ENCODE results near the gene HECW1.

HECW1 gene

DNA sequence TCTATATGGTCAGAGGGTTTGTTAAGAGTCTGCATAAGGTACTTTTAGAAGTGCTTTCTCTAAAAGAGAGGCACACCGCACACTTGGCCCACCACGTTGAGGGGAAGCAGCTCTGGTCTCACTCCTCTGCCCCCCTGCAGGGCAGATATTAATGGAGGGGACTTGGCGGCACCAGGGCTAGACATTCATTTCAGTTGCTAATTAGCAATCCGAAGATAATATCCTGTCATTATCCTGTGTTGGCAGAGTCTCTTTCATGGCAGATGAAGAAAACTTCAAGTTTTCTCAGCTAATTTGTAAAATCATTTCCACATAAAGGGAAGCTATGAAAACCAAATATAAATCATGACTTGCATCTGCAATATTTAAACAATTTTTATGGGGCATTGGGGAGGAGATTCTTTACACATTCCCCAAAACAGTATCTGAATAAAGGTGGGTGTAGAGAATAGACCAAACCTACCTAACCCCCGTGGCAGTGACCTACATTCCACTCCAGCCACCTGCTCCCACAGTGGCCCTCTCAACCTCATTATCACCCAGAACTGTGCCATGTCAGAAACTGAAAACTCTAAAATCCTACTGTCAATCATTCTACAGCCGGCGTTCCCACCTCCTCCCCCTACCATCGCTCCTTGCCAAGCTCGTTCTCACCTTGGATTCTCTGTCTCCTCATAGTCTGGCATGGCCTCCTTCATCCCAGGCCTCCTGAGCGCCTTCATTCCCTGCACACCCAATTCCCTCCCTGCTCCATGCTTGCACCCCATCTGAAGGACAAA lies 416.3 kb downstream of the HECW1 start:
- Mint-ChIP-seq H3K27me3 (no peaks in the 10 kb centered on the region), H3K9me3 (no peaks in the 10 kb centered on the region), H3K4me1 (ENCODE audit: low read depth) (no peaks in the 10 kb centered on the region), H3K4me3 (no peak overlapping the region), H3K27ac (no peak overlapping the region), H3K36me3 (ENCODE audit: low read depth) (no peaks in the 10 kb centered on the region)

DNA sequence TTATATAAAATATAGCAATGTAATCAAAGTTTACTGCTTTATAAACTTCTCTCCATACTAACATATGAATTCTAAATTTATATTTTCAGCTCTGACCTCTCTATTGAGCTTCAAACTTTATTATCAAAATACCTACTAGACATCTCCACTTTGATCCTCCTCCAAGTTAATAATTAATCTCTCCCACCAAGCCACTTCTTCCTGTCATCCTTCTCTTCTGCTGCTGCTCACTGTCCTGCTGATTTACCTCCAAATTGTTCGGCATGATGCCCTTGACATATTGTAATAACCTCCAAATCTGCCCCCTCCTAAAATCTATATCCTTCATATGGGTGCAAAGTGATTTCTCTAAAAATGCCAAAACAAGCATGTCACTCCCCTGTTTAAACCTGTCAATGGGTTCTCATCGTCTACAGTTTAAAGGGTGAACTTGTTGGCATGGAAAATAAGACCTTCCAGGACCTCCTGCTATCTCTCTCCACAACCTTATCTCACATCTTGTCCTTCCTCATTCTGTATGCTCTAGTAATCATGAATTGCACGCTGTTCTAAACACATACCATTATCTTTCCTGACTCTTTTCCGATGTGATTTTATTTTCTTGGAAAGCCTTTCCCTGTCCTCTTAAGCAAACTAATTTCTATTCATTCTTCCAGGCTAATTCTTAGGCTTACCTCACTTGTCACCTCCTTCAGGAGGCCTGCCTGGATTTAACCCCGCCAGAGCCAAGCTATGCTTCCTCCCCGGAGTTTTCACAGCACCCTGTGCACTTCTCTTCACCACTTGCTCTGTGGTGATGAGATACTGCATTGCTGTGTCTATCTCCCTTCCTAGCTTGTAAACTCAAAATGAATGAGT lies 418.3 kb downstream of the HECW1 start:
- Mint-ChIP-seq H3K36me3 (ENCODE audit: low read depth) (no peaks in the 10 kb centered on the region), H3K4me3 (no peak overlapping the region)

DNA sequence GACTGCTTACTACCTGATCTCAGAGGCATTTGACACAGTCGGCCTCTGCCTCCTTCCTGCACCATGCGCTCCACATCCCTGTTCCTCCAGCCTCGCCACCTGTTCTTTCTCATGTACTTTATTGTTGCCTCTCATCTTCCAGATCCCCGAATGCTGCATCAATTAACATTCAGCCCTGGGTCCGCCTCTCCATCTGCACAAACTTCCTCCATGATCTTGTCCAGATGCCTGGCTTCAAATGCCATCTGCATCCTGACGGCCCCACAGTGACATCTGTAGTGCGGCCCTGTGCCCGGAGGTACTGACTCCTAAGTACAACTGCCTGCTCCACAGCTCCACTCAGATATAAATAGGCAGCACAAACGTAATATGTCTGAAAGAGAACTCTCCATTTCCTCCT lies 419.3 kb downstream of the HECW1 start:
- Mint-ChIP-seq H3K4me3 (no peak overlapping the region), H3K36me3 (ENCODE audit: low read depth) (no peaks in the 10 kb centered on the region), H3K4me1 (ENCODE audit: low read depth) (no peaks in the 10 kb centered on the region), H3K27me3 (no peaks in the 10 kb centered on the region), H3K9me3 (no peaks in the 10 kb centered on the region), H3K27ac (no peak overlapping the region)

More for the DNA sequence above, 418.3 kb downstream of the HECW1 start:
- H3K27me3 Mint-ChIP-seq = no peaks in the 10 kb centered on the region
- no peaks in the 10 kb centered on the region for H3K4me1 Mint-ChIP-seq (ENCODE audit: low read depth)
- H3K9me3 Mint-ChIP-seq = no peaks in the 10 kb centered on the region
- no peak overlapping the region for H3K27ac Mint-ChIP-seq

DNA sequence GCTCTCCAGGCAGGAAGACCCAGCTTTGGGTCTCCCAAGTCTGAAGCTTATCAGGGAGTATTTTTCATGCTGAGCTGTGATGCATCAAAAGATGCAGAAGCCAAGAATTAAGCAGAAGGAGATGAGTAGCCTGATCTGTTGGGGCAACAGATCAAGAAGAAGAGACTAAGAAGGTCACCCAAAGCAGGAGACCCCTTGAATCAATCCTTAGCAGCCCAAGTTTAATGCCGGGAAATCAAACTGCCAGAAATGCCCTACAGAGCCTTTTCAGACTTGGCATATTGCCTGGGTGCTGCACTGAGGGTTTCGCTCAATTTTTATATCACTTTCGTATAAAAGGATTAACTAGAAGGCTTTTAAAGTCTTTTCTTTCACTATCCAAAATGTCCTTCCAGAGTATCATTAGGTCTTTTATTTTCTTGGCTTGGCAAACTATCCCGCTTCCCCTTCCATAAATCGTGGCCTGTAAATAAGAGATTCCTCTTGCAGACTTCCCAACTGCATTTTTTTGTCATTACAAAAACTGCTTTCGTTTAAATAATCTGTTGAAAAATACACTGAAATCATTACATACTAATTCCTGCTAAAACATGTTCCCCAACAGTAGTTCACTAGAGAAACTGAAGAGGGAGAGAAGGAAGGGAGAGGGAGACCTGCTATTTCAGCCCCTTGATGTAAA lies 421.5 kb downstream of the HECW1 start:
- no peaks in the 10 kb centered on the region for H3K4me1 Mint-ChIP-seq (ENCODE audit: low read depth)
- no peak overlapping the region for H3K4me3 Mint-ChIP-seq
- no peaks in the 10 kb centered on the region for H3K27me3 Mint-ChIP-seq
- H3K36me3 Mint-ChIP-seq (ENCODE audit: low read depth) = no peaks in the 10 kb centered on the region
- H3K9me3 Mint-ChIP-seq = no peaks in the 10 kb centered on the region
- H3K27ac Mint-ChIP-seq = no peak overlapping the region

DNA sequence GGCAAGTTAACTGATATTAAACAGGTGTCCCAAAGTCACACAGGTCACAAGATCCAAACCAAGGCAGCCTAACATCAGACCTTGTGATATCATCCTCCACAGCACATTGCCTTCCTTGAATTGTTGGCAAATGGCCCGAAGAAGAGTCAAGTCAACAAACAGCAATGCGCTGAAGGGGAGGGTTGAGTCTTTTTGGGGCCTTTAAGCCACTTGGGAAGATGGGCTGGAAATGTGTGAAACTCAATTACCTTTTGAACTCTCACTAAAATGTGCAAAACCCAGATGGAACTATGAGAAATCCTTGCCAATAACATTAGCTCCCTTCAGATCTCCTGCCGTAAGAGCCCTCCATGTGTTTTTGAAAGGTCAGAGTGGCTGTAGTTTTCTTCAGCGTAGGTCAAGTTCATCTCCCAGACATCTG lies 422.6 kb downstream of the HECW1 start:
- H3K4me1 Mint-ChIP-seq (ENCODE audit: low read depth) = no peaks in the 10 kb centered on the region
- no peaks in the 10 kb centered on the region for H3K36me3 Mint-ChIP-seq (ENCODE audit: low read depth)
- no peak overlapping the region for H3K27ac Mint-ChIP-seq
- H3K27me3 Mint-ChIP-seq = no peaks in the 10 kb centered on the region
- no peaks in the 10 kb centered on the region for H3K9me3 Mint-ChIP-seq
- no peak overlapping the region for H3K4me3 Mint-ChIP-seq

DNA sequence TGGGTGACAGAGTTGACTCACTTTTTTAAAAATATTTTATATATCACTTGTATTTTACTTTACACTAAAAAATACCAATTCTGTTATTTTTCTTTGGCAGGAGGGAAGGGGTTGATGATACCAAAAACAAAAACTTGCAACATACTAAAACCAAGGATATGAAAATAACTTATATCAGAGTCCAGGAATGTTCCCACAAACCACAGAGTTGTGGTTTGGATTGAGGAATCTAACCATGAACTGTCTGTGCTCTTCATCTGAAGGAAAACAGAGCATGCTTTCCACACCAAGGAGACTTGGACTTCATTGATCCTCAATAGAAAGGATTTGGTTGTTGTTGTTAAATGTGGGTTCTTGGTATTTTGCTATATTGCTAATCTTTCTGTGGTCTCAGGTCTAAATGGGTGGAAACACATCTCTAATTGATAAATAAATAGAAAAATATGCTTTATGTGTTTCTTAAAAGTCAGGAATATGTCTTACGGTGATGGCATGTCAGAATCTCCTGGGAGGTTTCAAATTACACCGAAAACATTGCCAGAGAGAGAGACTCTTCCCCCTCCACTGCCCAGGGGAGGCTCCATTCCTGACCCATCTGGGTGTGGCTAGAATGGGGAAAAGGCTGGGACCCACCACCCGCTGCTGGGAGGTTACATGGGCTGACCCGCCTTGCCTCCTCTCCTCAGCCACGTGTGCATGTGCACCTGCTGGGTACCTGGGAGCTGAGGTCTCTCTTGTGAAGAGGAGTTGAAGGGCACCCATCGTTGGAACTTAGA lies 423.6 kb downstream of the HECW1 start:
- Mint-ChIP-seq H3K4me3 (no peak overlapping the region), H3K27me3 (no peaks in the 10 kb centered on the region), H3K9me3 (no peaks in the 10 kb centered on the region), H3K27ac (no peak overlapping the region), H3K4me1 (ENCODE audit: low read depth) (no peaks in the 10 kb centered on the region), H3K36me3 (ENCODE audit: low read depth) (no peaks in the 10 kb centered on the region)

DNA sequence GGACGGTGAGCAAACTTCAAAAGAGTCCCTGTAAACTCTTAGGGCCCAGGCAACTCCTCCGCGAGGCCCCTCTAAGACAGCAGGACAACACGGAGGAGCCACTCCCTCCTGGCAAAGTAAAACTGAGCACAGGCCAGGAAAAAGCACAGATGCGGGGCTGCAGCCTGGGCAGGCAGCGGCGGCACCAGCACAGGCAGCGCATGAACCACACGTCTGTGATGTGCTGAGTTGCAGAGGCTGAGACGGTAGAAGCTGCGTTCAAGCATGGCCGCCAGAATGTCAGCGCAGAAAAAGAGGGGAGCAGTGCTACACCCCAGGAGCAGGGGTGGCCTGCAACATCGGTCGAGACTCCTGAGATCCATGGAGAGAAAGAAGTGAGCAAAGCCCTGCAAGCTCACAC lies 424.3 kb downstream of the HECW1 start:
- Mint-ChIP-seq H3K4me3 (no peak overlapping the region), H3K4me1 (ENCODE audit: low read depth) (no peaks in the 10 kb centered on the region)

DNA sequence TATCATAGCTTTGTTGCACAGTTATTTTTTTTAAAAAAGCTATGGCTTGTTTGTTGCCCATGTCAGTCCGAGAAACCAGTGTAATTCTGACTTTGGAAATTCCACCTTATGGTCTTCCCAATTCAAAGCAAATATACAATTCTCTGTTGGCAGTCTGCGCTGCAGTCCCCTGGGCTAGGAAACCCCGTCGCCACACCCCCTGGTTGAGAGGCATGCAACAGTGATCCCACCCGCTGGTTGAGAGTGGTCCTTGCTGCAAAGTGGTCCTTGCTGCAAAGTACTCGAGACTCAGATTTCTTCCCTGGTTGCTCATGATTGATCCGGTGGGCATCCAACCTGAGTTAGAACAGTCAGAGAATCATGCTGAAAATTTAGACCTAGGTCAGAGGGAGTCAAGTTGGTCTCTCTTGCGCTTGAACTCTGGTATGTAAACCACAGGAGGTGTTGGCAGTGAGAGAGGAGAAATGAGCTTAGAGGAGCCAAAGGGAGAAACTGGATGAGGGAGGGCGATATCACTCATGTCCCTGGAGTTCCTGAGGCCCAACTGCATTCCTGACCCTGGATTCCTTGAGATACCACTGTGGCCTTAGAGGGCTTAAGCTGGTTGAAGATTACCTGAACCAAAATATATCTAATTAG lies 425.4 kb downstream of the HECW1 start:
- no peak overlapping the region for H3K4me3 Mint-ChIP-seq

More for the DNA sequence above, 424.3 kb downstream of the HECW1 start:
- Mint-ChIP-seq H3K36me3 (ENCODE audit: low read depth) (no peaks in the 10 kb centered on the region), H3K9me3 (no peaks in the 10 kb centered on the region), H3K27me3 (no peaks in the 10 kb centered on the region), H3K27ac (no peak overlapping the region)

DNA sequence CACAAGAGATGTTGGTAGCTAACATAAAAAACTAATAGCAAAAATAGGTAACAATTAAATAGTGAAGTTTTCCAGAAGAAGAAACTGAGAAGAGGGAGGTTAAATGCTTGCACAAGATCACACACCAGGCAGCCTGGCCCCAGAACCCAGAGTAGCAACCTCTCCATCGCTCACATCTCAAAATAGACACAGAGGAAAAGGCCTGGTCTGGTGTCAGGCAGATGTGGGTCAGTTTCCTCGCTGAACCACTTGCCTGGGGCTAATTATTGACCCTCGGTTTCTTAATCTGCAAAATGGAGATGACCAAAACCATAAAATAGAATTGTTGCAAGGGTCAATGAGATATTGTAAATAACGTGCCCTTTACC lies 425.9 kb downstream of the HECW1 start:
- Mint-ChIP-seq H3K27ac (no peak overlapping the region), H3K4me1 (ENCODE audit: low read depth) (no peaks in the 10 kb centered on the region), H3K4me3 (no peak overlapping the region), H3K36me3 (ENCODE audit: low read depth) (no peaks in the 10 kb centered on the region), H3K9me3 (no peaks in the 10 kb centered on the region), H3K27me3 (no peaks in the 10 kb centered on the region)

More for the DNA sequence above, 425.4 kb downstream of the HECW1 start:
- no peaks in the 10 kb centered on the region for H3K27me3 Mint-ChIP-seq
- no peak overlapping the region for H3K27ac Mint-ChIP-seq
- H3K36me3 Mint-ChIP-seq (ENCODE audit: low read depth) = no peaks in the 10 kb centered on the region
- H3K4me1 Mint-ChIP-seq (ENCODE audit: low read depth) = no peaks in the 10 kb centered on the region
- H3K9me3 Mint-ChIP-seq = no peaks in the 10 kb centered on the region

DNA sequence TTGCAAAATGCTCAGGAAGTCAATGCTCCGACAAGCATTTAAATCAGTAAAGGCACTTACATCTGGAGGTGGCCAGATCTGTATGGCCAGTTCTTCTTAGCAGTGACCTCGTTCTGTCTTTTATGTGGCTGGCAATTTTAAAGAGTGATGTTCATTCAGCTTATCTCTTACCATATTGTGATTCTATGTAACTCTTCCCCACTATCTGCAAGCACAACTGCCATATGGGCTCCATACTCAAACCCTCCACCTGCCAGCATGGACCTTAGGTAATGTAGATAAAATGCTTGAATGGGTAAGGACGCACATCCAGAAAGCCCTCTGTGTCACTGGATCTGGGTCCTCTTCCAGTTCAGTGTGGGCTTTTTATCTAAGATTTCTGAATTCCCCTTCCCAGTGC lies 428.0 kb downstream of the HECW1 start:
- Mint-ChIP-seq H3K36me3 (ENCODE audit: low read depth) (no peaks in the 10 kb centered on the region), H3K27me3 (peaks cover 5% of the 10 kb centered on the region)

DNA sequence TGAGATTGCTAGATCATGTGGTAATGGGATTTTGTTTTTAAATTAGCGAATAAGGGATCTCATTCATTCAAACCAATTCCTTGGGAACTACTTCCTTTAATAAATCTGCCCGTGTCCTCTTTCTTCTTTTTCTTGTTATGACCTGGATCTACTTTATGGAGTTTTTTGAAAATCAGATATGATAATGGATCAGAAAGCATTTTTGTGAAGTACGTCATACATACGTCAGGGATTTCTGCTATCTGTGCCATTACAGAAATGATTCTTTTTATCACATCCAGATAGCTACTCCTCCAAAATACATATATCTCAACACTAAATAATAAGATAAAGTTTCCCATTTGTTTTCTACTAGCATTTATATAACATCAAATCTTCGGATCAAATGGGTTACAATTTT lies 430.3 kb downstream of the HECW1 start:
- Mint-ChIP-seq H3K9me3 (no peaks in the 10 kb centered on the region), H3K4me1 (ENCODE audit: low read depth) (no peaks in the 10 kb centered on the region), H3K27ac (no peak overlapping the region), H3K4me3 (no peak overlapping the region), H3K27me3 (peaks cover 15% of the 10 kb centered on the region), H3K36me3 (ENCODE audit: low read depth) (no peaks in the 10 kb centered on the region)

More for the DNA sequence above, 428.0 kb downstream of the HECW1 start:
- Mint-ChIP-seq H3K4me3 (no peak overlapping the region), H3K4me1 (ENCODE audit: low read depth) (no peaks in the 10 kb centered on the region), H3K27ac (no peak overlapping the region), H3K9me3 (no peaks in the 10 kb centered on the region)

DNA sequence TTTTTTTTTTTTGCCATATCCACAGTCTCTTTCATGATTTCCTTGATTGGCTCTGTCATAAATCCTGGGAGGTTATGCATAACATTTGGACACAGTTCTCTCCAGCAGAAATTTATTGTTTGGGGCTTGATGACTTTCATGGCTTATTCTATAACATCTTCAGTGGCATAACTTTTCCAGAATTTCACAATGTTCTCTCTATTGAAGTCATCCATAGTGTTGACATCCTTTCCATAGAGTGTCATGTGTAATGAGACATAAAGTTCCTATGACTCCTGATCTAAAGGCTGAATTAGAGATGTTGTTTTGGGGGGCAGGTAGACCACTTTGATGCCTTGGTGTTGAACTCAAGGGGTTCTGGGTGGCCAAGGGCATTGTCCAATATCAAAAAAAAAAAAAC lies 433.8 kb downstream of the HECW1 start:
- Mint-ChIP-seq H3K9me3 (no peaks in the 10 kb centered on the region), H3K36me3 (ENCODE audit: low read depth) (no peaks in the 10 kb centered on the region), H3K4me1 (ENCODE audit: low read depth) (no peaks in the 10 kb centered on the region), H3K27ac (no peak overlapping the region), H3K4me3 (no peak overlapping the region), H3K27me3 (peaks cover 15% of the 10 kb centered on the region)

DNA sequence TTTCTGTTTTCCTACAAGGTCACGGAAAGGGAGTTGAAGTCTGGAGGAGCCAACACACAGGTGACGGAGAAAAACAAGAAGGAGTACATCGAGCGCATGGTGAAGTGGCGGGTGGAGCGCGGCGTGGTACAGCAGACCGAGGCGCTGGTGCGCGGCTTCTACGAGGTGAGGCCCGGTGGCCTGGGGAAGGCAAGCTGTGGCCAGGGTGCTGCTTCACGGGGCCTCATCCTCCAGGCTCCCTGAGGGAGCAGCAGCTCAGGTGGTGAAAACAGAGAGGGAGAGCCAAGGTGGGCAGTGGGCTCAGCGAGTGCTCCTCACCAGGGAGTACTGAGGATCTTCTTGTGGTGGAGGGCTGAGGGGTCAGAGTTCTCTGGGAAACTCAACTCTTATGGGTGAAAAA lies 438.0 kb downstream of the HECW1 start:
- Mint-ChIP-seq H3K4me1 (ENCODE audit: low read depth) (peaks cover 15% of the 10 kb centered on the region), H3K27ac (no peak overlapping the region), H3K9me3 (no peaks in the 10 kb centered on the region), H3K36me3 (ENCODE audit: low read depth) (no peaks in the 10 kb centered on the region), H3K27me3 (peaks cover 11% of the 10 kb centered on the region), H3K4me3 (no peak overlapping the region)

DNA sequence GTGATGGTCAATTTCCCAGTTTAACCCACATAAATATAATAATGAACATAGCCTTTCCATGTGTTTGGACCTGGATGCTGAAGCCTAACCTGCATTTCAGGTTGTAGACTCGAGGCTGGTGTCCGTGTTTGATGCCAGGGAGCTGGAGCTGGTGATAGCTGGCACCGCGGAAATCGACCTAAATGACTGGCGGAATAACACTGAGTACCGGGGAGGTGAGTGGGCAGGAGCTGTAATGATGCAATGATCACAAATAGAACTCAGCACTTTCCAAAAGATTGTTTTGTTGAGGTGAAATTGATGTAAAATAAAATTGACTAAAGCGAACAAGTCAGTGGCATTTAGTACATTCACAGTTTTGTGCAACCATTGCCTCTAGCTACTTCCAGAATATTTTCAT lies 439.7 kb downstream of the HECW1 start:
- Mint-ChIP-seq H3K27ac (no peak overlapping the region), H3K4me1 (ENCODE audit: low read depth) (peaks cover 15% of the 10 kb centered on the region), H3K36me3 (ENCODE audit: low read depth) (no peaks in the 10 kb centered on the region), H3K9me3 (no peaks in the 10 kb centered on the region), H3K27me3 (no peaks in the 10 kb centered on the region), H3K4me3 (no peak overlapping the region)
